BLaER1 treated with 17β-estradiol and CSF1 and Interleukin-3, amounts not matched to agents 10 nM and 100 nM (cell line): ENCODE measurements around the gene REPS1.

Experiments used
- H3K27ac ChIP-seq, 11 experiments: shearing (Covaris generic); formaldehyde crosslinking; 2 replicates each; pipeline ENCODE4 v1.8.1; 2022
- H3K27me3 ChIP-seq, 11 experiments: shearing (Covaris generic); formaldehyde crosslinking; 2 replicates each; pipeline ENCODE4 v1.8.1; 2022
- H3K36me3 ChIP-seq, 11 experiments: shearing (Covaris generic); formaldehyde crosslinking; 2 replicates each; pipeline ENCODE4 v1.8.1; 2022
- H3K4me1 ChIP-seq, 10 experiments: shearing (Covaris generic); formaldehyde crosslinking; 2 replicates each; pipeline ENCODE4 v1.8.1; 2022
- H3K4me2 ChIP-seq, 11 experiments: shearing (Covaris generic); formaldehyde crosslinking; 2 replicates each; pipeline ENCODE4 v1.8.1; 2022
- H3K4me3 ChIP-seq, 10 experiments: shearing (Covaris generic); formaldehyde crosslinking; 2 replicates each; pipeline ENCODE4 v1.8.1; 2022
- H3K9ac ChIP-seq, 11 experiments: shearing (Covaris generic); formaldehyde crosslinking; 2 replicates each; pipeline ENCODE4 v1.8.1; 2022
- H3K9me3 ChIP-seq, 11 experiments: shearing (Covaris generic); formaldehyde crosslinking; replicated peaks in 1 of 11; 2 replicates each; pipeline ENCODE4 v1.8.1; 2022
- H4K20me1 ChIP-seq, 11 experiments: shearing (Covaris generic); formaldehyde crosslinking; 2 replicates each; pipeline ENCODE4 v1.8.1; 2022
- Cebpa-rat ChIP-seq, 11 experiments: shearing (Covaris generic); IDR thresholded peaks; 2 replicates each; pipeline ENCODE4 v1.8.1; 2022

The REPS1 gene

DNA sequence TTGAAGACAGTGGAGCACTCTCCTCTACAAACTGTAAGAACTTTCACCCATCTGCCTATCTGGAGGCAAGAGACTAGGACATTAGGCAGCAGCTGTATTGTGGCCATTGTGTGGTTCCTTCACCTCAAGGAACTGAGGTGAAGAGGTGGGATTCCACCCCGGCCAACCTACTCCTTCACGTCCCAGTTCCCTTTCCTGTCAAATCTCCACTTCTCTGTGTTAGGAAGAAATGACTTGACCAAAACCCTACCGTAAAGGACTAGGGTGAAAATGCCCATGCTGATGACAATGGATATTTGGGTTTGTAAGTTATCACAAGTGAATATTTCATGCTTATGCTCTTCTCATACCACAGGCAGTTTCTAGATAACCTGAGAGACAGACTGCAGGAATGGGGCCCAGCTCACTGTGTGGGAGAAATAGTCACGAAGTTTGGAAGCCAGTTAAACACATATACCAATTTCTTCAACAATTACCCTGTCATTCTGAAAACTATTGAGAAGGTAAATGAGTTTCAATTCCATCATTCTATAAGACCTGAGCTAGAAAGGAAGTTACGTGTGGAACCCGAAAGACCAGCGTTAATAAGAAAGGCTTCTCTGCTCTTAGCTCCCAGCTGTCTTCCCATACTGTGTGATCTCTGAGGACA, 105.6 kb downstream of the REPS1 start:
- Histone ChIP-seq H3K9ac (no peak overlapping the region), H3K4me2 (no peak overlapping the region), H3K9me3 (no peaks in the 10 kb centered on the region), H3K27ac (no peak overlapping the region), H3K27me3 (no peaks in the 10 kb centered on the region), H3K4me3 (no peak overlapping the region), H3K36me3 (peaks cover 0 to 3% (median 0%) of the 10 kb centered on the region in 11 experiments; a peak in 1 of 22 replicates), H4K20me1 (no peaks in the 10 kb centered on the region; a peak in 1 of 22 replicates), H3K4me1 (no peaks in the 10 kb centered on the region)
- TF ChIP-seq Cebpa-rat (IDR thresholded peaks at IDR 0.05): no peak

DNA sequence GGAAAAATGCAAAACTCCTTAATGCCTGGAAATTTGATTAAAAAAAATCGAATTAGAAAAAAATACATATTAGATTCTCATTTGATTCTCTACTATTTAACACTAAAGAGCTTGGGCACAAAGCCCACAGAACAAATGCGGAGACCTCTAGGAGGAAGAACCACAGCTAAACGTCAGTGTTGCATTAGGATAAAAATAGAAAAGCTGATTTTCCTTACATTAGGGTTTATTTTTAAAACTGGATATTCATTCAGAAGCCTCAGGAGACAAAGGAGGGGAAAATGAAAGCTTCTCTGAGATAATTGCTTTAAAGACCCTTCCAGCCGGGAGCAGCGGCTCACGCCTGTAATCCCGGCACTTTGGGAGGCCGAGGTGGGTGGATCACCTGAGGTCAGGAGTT, 114.9 kb downstream of the REPS1 start:
- no peak overlapping the region for H3K9ac ChIP-seq
- no peaks in the 10 kb centered on the region for H4K20me1 ChIP-seq
- no peak overlapping the region for H3K27ac ChIP-seq
- H3K9me3 ChIP-seq: no peaks in the 10 kb centered on the region
- no peaks in the 10 kb centered on the region for H3K36me3 ChIP-seq
- no peak for TF ChIP-seq Cebpa-rat (IDR thresholded peaks at IDR 0.05)
- H3K4me1 ChIP-seq: no peaks in the 10 kb centered on the region
- H3K27me3 ChIP-seq: no peaks in the 10 kb centered on the region
- H3K4me3 ChIP-seq: no peak overlapping the region
- H3K4me2 ChIP-seq: no peak overlapping the region

DNA sequence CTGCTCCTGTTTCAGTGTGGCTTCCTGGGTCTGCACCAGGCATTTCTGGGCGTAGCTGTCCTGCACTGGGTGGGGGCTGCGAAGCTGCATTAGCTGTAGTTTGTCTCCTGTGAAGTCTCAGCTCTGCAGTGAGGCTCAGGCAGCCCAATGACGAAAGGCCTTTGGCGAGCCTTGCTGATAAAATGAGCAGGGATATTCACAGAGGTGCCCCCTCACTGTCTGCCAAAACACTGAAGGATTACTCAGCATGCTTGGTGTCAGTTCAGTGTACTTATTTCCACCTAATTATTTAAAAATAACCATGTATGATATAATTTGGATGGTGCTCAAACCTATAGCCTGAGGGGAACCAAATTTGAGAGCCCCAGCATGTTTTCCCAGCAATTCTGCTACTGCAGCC, 118.7 kb downstream of the REPS1 start:
- TF ChIP-seq Cebpa-rat (IDR thresholded peaks at IDR 0.05): no peak
- H3K4me2 ChIP-seq: no peak overlapping the region
- H3K9ac ChIP-seq: no peak overlapping the region
- H3K4me1 ChIP-seq: no peaks in the 10 kb centered on the region
- H3K36me3 ChIP-seq: no peaks in the 10 kb centered on the region
- no peaks in the 10 kb centered on the region for H3K9me3 ChIP-seq
- H3K27me3 ChIP-seq: no peaks in the 10 kb centered on the region
- no peak overlapping the region for H3K4me3 ChIP-seq
- no peak overlapping the region for H3K27ac ChIP-seq
- H4K20me1 ChIP-seq: no peaks in the 10 kb centered on the region

DNA sequence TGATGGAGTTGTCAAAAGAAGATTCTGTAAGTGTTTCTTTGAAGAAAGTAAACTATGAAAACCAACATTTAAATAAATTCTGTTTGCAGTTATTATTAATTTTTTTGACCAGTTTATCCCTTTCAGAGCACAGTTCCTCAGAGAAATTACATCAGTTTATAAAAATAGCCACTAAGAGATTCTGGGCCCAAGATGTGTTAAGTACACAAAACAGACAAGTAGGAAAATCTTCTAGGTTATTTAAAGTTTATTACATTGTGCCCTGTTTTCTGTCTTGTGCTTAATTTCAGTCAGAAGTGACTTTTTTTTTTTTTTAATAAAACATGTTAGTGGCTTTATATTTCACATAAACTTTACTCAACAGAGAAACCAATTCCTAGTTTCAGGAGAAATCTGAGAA, 119.9 kb downstream of the REPS1 start:
- no peak for TF ChIP-seq Cebpa-rat (IDR thresholded peaks at IDR 0.05)
- no peaks in the 10 kb centered on the region for H4K20me1 ChIP-seq
- H3K9ac ChIP-seq: no peak overlapping the region

DNA sequence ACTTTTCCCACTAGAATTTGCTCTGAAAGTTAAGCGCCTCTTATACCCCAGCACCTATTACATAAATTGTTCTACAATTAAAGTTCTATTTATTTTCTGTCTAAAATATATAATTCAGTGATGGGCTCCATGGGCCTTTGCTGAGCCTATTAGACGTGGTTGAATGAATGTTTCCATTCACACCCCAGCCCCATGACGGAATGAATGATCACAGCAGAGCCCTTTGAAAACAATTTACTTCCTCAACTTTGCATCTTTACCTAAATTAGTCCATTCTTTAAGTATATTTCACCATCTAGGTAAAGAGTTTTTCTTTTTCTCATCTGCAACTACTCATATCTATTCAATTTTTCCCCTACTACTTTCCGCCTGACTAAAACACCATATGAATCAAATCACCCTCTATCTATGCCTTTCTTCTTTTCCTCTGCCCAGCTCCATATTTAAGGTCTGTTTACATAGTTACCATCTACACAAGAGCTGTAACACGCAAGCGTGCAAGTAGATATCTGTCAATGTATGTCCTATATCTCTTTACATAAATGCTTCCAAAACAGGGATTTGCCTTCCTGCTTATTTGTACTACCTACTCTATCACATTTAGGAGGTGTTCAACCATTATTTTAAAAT, 122.5 kb downstream of the REPS1 start:
- Histone ChIP-seq H3K27ac (no peak overlapping the region), H3K4me3 (no peak overlapping the region), H3K27me3 (no peaks in the 10 kb centered on the region), H4K20me1 (no peaks in the 10 kb centered on the region), H3K36me3 (no peaks in the 10 kb centered on the region), H3K9me3 (0 out of 22 replicates have a peak, but pooled peaks cover 0 to 3% (median 0%) of the 10 kb centered on the region in 11 experiments), H3K9ac (no peak overlapping the region), H3K4me1 (no peaks in the 10 kb centered on the region), H3K4me2 (no peak overlapping the region)
- no peak for TF ChIP-seq Cebpa-rat (IDR thresholded peaks at IDR 0.05)

More for the DNA sequence above, 119.9 kb downstream of the REPS1 start:
- Histone ChIP-seq H3K4me2 (no peak overlapping the region), H3K4me3 (no peak overlapping the region), H3K27ac (no peak overlapping the region), H3K4me1 (no peaks in the 10 kb centered on the region), H3K27me3 (no peaks in the 10 kb centered on the region), H3K36me3 (no peaks in the 10 kb centered on the region), H3K9me3 (no peaks in the 10 kb centered on the region)

DNA sequence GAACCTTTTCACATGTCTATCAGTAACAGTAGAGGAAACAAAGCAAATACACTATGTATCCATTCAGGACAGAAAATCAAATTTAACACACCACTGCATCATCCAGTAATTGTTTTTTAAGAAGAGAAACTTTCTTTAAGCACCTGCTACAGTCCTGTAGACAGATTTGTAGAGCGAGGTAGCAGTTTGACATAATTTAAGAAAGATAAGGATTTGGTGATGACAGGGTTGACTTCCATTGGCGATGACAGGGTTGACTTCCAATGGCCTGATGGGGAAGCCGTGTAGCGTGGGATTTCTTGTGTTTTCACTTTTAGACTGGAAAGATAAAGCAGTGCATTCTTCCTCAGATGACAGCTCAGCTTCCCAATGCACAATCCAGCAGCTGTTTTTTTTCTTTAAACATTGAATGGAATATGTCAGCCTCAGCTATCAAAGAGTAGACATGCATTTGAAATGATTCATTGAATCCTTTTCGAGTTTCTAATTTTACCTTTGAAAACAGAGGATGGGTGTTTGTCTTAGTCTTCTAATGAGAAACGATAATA, 123.6 kb downstream of the REPS1 start:
- no peak overlapping the region for H3K4me2 ChIP-seq
- peaks cover 0 to 4% (median 0%) of the 10 kb centered on the region in 11 experiments; a peak in 1 of 22 replicates for H3K9me3 ChIP-seq
- H3K4me3 ChIP-seq: no peak overlapping the region
- H3K9ac ChIP-seq: no peak overlapping the region
- no peaks in the 10 kb centered on the region for H3K36me3 ChIP-seq
- no peaks in the 10 kb centered on the region for H3K27me3 ChIP-seq
- no peaks in the 10 kb centered on the region for H3K4me1 ChIP-seq
- TF ChIP-seq Cebpa-rat (IDR thresholded peaks at IDR 0.05): no peak
- H4K20me1 ChIP-seq: no peaks in the 10 kb centered on the region
- H3K27ac ChIP-seq: no peak overlapping the region

DNA sequence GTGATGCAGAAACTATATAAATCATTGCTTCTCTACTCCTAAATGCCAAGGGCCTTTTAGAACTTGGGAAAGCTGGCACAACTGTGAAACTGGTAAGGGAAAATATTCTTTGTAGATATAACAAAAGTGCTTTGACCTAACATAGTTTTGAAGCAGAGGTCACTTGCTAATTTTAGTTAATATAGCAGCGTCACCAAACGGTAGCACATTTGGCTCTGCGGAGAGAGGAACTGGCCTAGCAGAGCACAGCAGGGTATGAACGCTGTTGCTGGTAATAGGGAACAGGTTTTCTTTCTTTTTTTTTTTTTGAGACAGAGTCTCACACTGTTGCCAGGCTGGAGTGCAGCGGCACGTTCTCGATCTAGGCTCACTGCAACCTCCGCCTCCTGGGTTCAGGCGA, 124.7 kb downstream of the REPS1 start:
- no peak overlapping the region for H3K4me2 ChIP-seq
- no peaks in the 10 kb centered on the region for H3K4me1 ChIP-seq
- no peak overlapping the region for H3K27ac ChIP-seq
- H3K4me3 ChIP-seq: no peak overlapping the region
- peaks cover 0 to 11% (median 0%) of the 10 kb centered on the region in 11 experiments; a peak in 3 of 22 replicates for H3K9me3 ChIP-seq
- no peaks in the 10 kb centered on the region for H3K27me3 ChIP-seq
- H3K36me3 ChIP-seq: no peaks in the 10 kb centered on the region
- no peaks in the 10 kb centered on the region for H4K20me1 ChIP-seq
- no peak overlapping the region for H3K9ac ChIP-seq
- no peak for TF ChIP-seq Cebpa-rat (IDR thresholded peaks at IDR 0.05)

DNA sequence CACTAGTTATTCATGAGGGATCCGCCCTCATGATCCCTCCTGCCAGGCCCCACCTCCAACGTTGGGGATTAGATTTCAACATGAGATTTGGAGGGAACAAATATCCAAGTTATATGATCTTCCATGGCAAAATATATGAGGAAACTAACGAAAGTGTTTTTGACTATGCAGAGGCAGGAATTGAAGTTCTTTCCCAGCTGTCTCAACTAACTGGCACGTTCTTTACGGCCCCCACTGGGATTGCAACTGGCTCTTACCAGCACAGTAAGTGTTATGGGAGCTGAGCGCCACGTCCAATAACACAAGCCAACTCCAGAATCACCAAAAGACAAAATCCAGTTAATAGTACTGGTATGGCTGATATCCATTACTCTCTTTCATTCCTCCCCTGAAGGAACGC, 125.6 kb downstream of the REPS1 start:
- H4K20me1 ChIP-seq: no peaks in the 10 kb centered on the region
- TF ChIP-seq Cebpa-rat (IDR thresholded peaks at IDR 0.05): no peak
- no peaks in the 10 kb centered on the region for H3K27me3 ChIP-seq
- no peak overlapping the region for H3K4me2 ChIP-seq
- H3K27ac ChIP-seq: no peak overlapping the region
- H3K4me3 ChIP-seq: no peak overlapping the region
- no peaks in the 10 kb centered on the region for H3K36me3 ChIP-seq
- peaks cover 0 to 20% (median 0%) of the 10 kb centered on the region in 11 experiments; a peak in 5 of 22 replicates for H3K9me3 ChIP-seq
- no peaks in the 10 kb centered on the region for H3K4me1 ChIP-seq
- no peak overlapping the region for H3K9ac ChIP-seq

DNA sequence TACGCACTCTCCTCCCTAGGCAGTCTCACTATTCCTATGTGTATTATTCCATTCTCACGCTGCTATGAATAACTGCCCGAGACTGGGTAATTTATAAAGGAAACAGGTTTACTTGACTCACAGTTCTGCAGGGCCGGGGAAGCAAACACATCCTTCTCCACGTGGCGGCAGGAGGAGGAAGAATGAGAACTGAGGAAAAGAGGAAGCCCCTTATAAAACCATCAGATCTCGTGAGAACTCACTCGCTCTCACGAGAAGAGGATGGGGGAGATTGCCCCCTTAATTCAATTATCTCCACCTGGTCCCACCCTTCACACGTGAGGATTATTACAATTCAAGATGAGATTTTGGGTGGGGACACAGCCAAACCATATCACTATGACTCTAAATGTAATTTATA, 130.3 kb downstream of the REPS1 start:
- no peaks in the 10 kb centered on the region for H3K36me3 ChIP-seq
- TF ChIP-seq Cebpa-rat (IDR thresholded peaks at IDR 0.05): no peak
- H3K9ac ChIP-seq: no peak overlapping the region
- no peak overlapping the region for H3K4me3 ChIP-seq
- no peaks in the 10 kb centered on the region for H3K27me3 ChIP-seq
- H3K9me3 ChIP-seq: peaks cover 0 to 25% (median 0%) of the 10 kb centered on the region in 11 experiments; a peak in 5 of 22 replicates
- no peak overlapping the region for H3K4me2 ChIP-seq
- H3K4me1 ChIP-seq: no peaks in the 10 kb centered on the region
- H3K27ac ChIP-seq: no peak overlapping the region
- no peaks in the 10 kb centered on the region for H4K20me1 ChIP-seq

DNA sequence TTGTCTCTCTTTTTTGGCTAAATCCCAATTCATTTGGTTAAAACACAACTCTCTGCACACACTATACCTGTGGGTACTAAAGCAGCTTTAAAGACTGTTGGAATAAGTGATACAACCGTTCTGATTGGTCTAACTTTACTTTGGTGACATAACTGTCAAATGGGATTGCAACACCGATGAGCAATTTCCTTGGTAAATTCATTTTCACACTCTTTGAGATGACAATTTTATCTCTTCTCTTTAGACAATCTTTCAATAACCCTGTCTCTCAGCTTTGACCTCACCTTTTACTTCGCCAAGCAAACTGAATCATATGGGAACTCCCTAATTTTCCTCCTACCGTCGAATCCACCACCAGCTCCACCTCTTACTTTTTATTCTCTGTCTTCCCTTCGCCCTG, 131.4 kb downstream of the REPS1 start:
- Histone ChIP-seq H3K27ac (no peak overlapping the region), H3K9ac (no peak overlapping the region), H3K36me3 (no peaks in the 10 kb centered on the region), H3K4me2 (no peak overlapping the region), H3K9me3 (peaks cover 0 to 25% (median 0%) of the 10 kb centered on the region in 11 experiments; a peak in 5 of 22 replicates), H3K4me3 (no peak overlapping the region), H3K4me1 (no peaks in the 10 kb centered on the region), H4K20me1 (no peaks in the 10 kb centered on the region), H3K27me3 (no peaks in the 10 kb centered on the region)
- no peak for TF ChIP-seq Cebpa-rat (IDR thresholded peaks at IDR 0.05)
